H1 (cell line): ENCODE results near the gene ACTR2. TPM values are rescaled to one million over a fixed set of nuclear protein-coding genes. Genes with fewer than 3 reads are reported as not detected.

Source experiments
- CTCF ChIA-PET: fragments of 300-600 bp; sonication (Branson Sonifier 250); formaldehyde crosslinking; loops from one replicate; lab custom pipeline; 2021; ENCODE audit not compliant: partially characterized antibody; lab: Charles Lee
- POLR2A ChIA-PET: fragments of 300-600 bp; sonication (Branson Sonifier 250); formaldehyde crosslinking; loops from one replicate; lab custom pipeline; 2021; ENCODE audit warnings: inconsistent platforms; ENCODE audit not compliant: partially characterized antibody; lab: Charles Lee
- DNase-seq, 2 experiments: peaks; one replicate each; pipeline versions ENCODE4 v3.0.0 to v3.0.0-alpha.2; 2010 to 2022; ENCODE audit warnings: low spot score in 2 of 2, low read depth in 1 of 2, mixed read lengths in 1 of 2
- FAIRE-seq: peaks from 2 replicates; lab custom pipeline; 2011; peaks lifted over from hg19 to GRCh38; lab: Jason Lieb, UNC
- H2AFZ ChIP-seq: 2 replicates; pipeline ENCODE4 v1.8.1; 2012; ENCODE audit warnings: low read length, inconsistent platforms
- H2AK5ac ChIP-seq: 2 replicates; pipeline ENCODE4 v1.6.1; 2013; ENCODE audit warnings: low read depth, low read length
- H2BK120ac ChIP-seq: replicated peaks from 2 replicates; pipeline ENCODE3; 2013; ENCODE audit warnings: low read depth, low read length, inconsistent platforms
- H2BK12ac ChIP-seq: 2 replicates; pipeline ENCODE4 v1.6.1; 2013; ENCODE audit warnings: low read depth, low read length
- H2BK15ac ChIP-seq: 2 replicates; pipeline ENCODE4 v1.6.1; 2013; ENCODE audit warnings: low read length
- H2BK20ac ChIP-seq: 2 replicates; pipeline ENCODE4 v1.6.1; 2013; ENCODE audit warnings: low read length
- H2BK5ac ChIP-seq: 2 replicates; pipeline ENCODE4 v1.6.1; 2013; ENCODE audit warnings: low read depth, low read length
- H3K14ac ChIP-seq: 2 replicates; pipeline ENCODE4 v1.6.1; 2013; ENCODE audit warnings: inconsistent platforms; ENCODE audit not compliant: insufficient read length
- H3K18ac ChIP-seq: 2 replicates; pipeline ENCODE4 v1.6.1; 2013; ENCODE audit warnings: low read length; ENCODE audit errors: extremely low read depth
- H3K23ac ChIP-seq: 2 replicates; pipeline ENCODE4 v1.6.1; 2013; ENCODE audit warnings: inconsistent platforms; ENCODE audit not compliant: insufficient read length
- H3K23me2 ChIP-seq: 2 replicates; pipeline ENCODE4 v1.6.1; 2013; ENCODE audit warnings: low read depth, low read length
- H3K27ac ChIP-seq: 2 replicates; pipeline ENCODE4 v1.6.1; 2011; ENCODE audit warnings: low read depth, low read length, inconsistent platforms
- H3K27me3 ChIP-seq, 4 experiments: replicated peaks in 1 of 4; 1 replicate in 1 of 4; 2 replicates in 3 of 4; pipeline versions ENCODE4 v1.6.1 to v1.8.1; 2011 to 2013; ENCODE audit warnings: low read length in 3 of 4, mild to moderate bottlenecking in 3 of 4, inconsistent platforms in 2 of 4, mixed read lengths in 2 of 4, moderate library complexity in 1 of 4; ENCODE audit not compliant: control insufficient read depth in 3 of 4, insufficient read depth in 3 of 4; ENCODE audit errors: extremely low read depth in 1 of 4
- H3K36me3 ChIP-seq, 4 experiments: 2 replicates each; pipeline versions ENCODE4 v1.6.1 to v1.8.1; 2011 to 2013; ENCODE audit warnings: mild to moderate bottlenecking in 4 of 4, low read length in 3 of 4, moderate library complexity in 2 of 4, control low read depth in 1 of 4, inconsistent platforms in 1 of 4; ENCODE audit not compliant: insufficient read depth in 4 of 4, control insufficient read depth in 2 of 4
- H3K4ac ChIP-seq: replicated peaks from 2 replicates; pipeline ENCODE3; 2013; ENCODE audit warnings: low read length, low read depth, mixed read lengths, inconsistent platforms; ENCODE audit not compliant: insufficient read length
- H3K4me1 ChIP-seq, 4 experiments: replicated peaks in 1 of 4; 1 replicate in 1 of 4; 2 replicates in 3 of 4; pipeline versions ENCODE4 v1.6.1 to v1.8.1; 2011 to 2013; ENCODE audit warnings: low read length in 3 of 4, inconsistent platforms in 2 of 4, mixed read lengths in 1 of 4; ENCODE audit not compliant: insufficient read depth in 4 of 4, control insufficient read depth in 3 of 4
- H3K4me2 ChIP-seq, 2 experiments: 2 replicates each; pipeline versions ENCODE4 v1.6.1 to v1.8.1; 2011 to 2013; ENCODE audit warnings: low read depth in 2 of 2, low read length in 2 of 2, control low read depth in 1 of 2, inconsistent platforms in 1 of 2, mild to moderate bottlenecking in 1 of 2; ENCODE audit not compliant: insufficient read depth in 1 of 2
- H3K4me3 ChIP-seq, 4 experiments: fragments of 200-600, 300-600 bp in 1 of 4; sonication (generic), shearing (Covaris generic), sonication (Bioruptor Twin) in 1 of 4; 2 replicates each; pipeline versions ENCODE4 v1.5.1 to v1.8.1; 2011 to 2016; ENCODE audit warnings: low read length in 4 of 4, low read depth in 3 of 4, control low read depth in 2 of 4, inconsistent platforms in 2 of 4, mild to moderate bottlenecking in 2 of 4, mixed read lengths in 1 of 4, moderate library complexity in 1 of 4; ENCODE audit not compliant: insufficient read depth in 2 of 4; ENCODE audit errors: extremely low read depth in 1 of 4
- H3K56ac ChIP-seq: replicated peaks from 2 replicates; pipeline ENCODE3; 2013; ENCODE audit warnings: low read depth, mild to moderate bottlenecking, mixed read lengths, low read length, inconsistent platforms; ENCODE audit not compliant: insufficient read length
- H3K79me1 ChIP-seq: 2 replicates; pipeline ENCODE4 v1.6.1; 2013; ENCODE audit warnings: low read depth, low read length, control low read depth
- H3K79me2 ChIP-seq, 2 experiments: 2 replicates each; pipeline versions ENCODE4 v1.6.1 to v1.8.1; 2012 to 2013; ENCODE audit warnings: low read length in 2 of 2, mild to moderate bottlenecking in 2 of 2, inconsistent platforms in 1 of 2; ENCODE audit not compliant: insufficient read depth in 2 of 2, control insufficient read depth in 1 of 2
- H3K9ac ChIP-seq, 4 experiments: replicated peaks in 1 of 4; 1 replicate in 1 of 4; 2 replicates in 3 of 4; pipeline versions ENCODE4 v1.6.1 to v1.8.1; 2011 to 2013; ENCODE audit warnings: low read depth in 3 of 4, low read length in 3 of 4, control low read depth in 2 of 4, mild to moderate bottlenecking in 2 of 4, moderate library complexity in 2 of 4, inconsistent platforms in 1 of 4; ENCODE audit errors: extremely low read depth in 1 of 4
- H3K9me3 ChIP-seq, 2 experiments: 2 replicates each; pipeline versions ENCODE4 v1.6.1 to v1.8.1; 2012 to 2013; ENCODE audit warnings: mild to moderate bottlenecking in 2 of 2, moderate library complexity in 2 of 2, control low read depth in 1 of 2, inconsistent platforms in 1 of 2, low read depth in 1 of 2, low read length in 1 of 2, mixed read lengths in 1 of 2; ENCODE audit not compliant: insufficient read depth in 2 of 2
- H4K20me1 ChIP-seq, 2 experiments: replicated peaks in 1 of 2; 2 replicates each; pipeline versions ENCODE3 to v1.8.1; 2011 to 2013; ENCODE audit warnings: inconsistent platforms in 2 of 2, low read length in 2 of 2, mild to moderate bottlenecking in 1 of 2; ENCODE audit not compliant: insufficient read depth in 2 of 2, control insufficient read depth in 1 of 2
- H4K5ac ChIP-seq: 2 replicates; pipeline ENCODE4 v1.6.1; 2013; ENCODE audit warnings: low read length, low read depth, mixed read lengths, inconsistent platforms; ENCODE audit not compliant: insufficient read length
- H4K8ac ChIP-seq: 2 replicates; pipeline ENCODE4 v1.8.0; 2013; ENCODE audit warnings: mild to moderate bottlenecking, moderate library complexity, low read length, inconsistent platforms; ENCODE audit not compliant: insufficient read depth; ENCODE audit errors: extremely low read depth
- H4K91ac ChIP-seq: replicated peaks from 2 replicates; pipeline ENCODE3; 2013; ENCODE audit warnings: low read length, mixed read lengths, inconsistent platforms; ENCODE audit not compliant: insufficient read length
- CEBPB ChIP-seq: IDR thresholded peaks from 2 replicates; pipeline ENCODE4 v1.6.1; 2012; ENCODE audit warnings: low read depth, low read length
- CTBP2 ChIP-seq: IDR thresholded peaks from 2 replicates; pipeline ENCODE4 v1.7.0; 2011; ENCODE audit warnings: borderline replicate concordance, mild to moderate bottlenecking, moderate library complexity, mixed read lengths, low read length; ENCODE audit not compliant: insufficient read depth, insufficient read length
- GABPA ChIP-seq: IDR thresholded peaks from 2 replicates; pipeline ENCODE4 v1.6.1; 2011; ENCODE audit warnings: mild to moderate bottlenecking, low read length, moderate library complexity, borderline replicate concordance; ENCODE audit not compliant: insufficient read depth
- GTF2F1 ChIP-seq: IDR thresholded peaks from 2 replicates; pipeline ENCODE4 v1.6.1; 2012; ENCODE audit warnings: low read depth, low read length, improper control_type of control experiment, borderline replicate concordance
- HDAC2 ChIP-seq, 2 experiments: fragments of 300-600 bp in 1 of 2; sonication (generic) in 1 of 2; IDR thresholded peaks; 2 replicates each; pipeline ENCODE4 v1.6.1; 2011 to 2012; ENCODE audit warnings: low read depth in 2 of 2, low read length in 2 of 2, mild to moderate bottlenecking in 2 of 2, moderate library complexity in 2 of 2, borderline replicate concordance in 1 of 2, inconsistent platforms in 1 of 2
- KDM1A ChIP-seq: fragments of 200-600, 300-600 bp; sonication (generic); IDR thresholded peaks from 2 replicates; pipeline ENCODE4 v1.7.1; 2016; ENCODE audit warnings: mild to moderate bottlenecking, low read length, borderline replicate concordance
- RFX5 ChIP-seq: IDR thresholded peaks from 2 replicates; pipeline ENCODE4 v1.6.1; 2011; ENCODE audit warnings: low read depth, low read length, improper control_type of control experiment, borderline replicate concordance
- SIN3A ChIP-seq, 2 experiments: IDR thresholded peaks in 1 of 2; conservative IDR thresholded peaks in 1 of 2; 2 replicates each; pipeline ENCODE4 v1.6.1; 2011 to 2012; ENCODE audit warnings: low read length in 2 of 2, improper control_type of control experiment in 1 of 2, low read depth in 1 of 2, mild to moderate bottlenecking in 1 of 2
- SRF ChIP-seq: IDR thresholded peaks from 2 replicates; pipeline ENCODE4 v1.6.1; 2011; ENCODE audit warnings: mild to moderate bottlenecking, low read depth, low read length, moderate library complexity
- TAF7 ChIP-seq: optimal IDR thresholded peaks from 2 replicates; pipeline ENCODE3; 2011; ENCODE audit warnings: low read depth, mild to moderate bottlenecking, inconsistent platforms, low read length, moderate library complexity, borderline replicate concordance
- YY1 ChIP-seq: IDR thresholded peaks from 2 replicates; pipeline ENCODE4 v1.6.1; 2011; ENCODE audit warnings: low read depth, mild to moderate bottlenecking, low read length
- WGBS, 2 experiments: shearing (Covaris generic) in 1 of 2; methylation state at CpG; one replicate each; pipeline versions ENCODE4 v1.1.6 to v1.1.7; 2013 to 2015; ENCODE audit warnings: low lambda C conversion rate in 2 of 2, mixed read lengths in 2 of 2, inconsistent platforms in 1 of 2, low coverage in 1 of 2, missing lambda C conversion rate in 1 of 2; ENCODE audit not compliant: insufficient replicate concordance in 2 of 2, insufficient coverage in 1 of 2, insufficient read length in 1 of 2; ENCODE audit errors: extremely low coverage in 1 of 2, missing lambda C conversion rate in 1 of 2; 5-methylcytosine and 5-hydroxymethylcytosine counted together
- polyA plus RNA-seq, 7 experiments: library from polyadenylated mRNA; depleted of rRNA in 3 of 7; stranded (reverse) in 5 of 7; unstranded in 2 of 7; fragments of >200 nt in 5 of 7; fragments of 200-250 nt in 2 of 7; gene quantifications; 1 replicate in 5 of 7; 2 replicates in 1 of 7; 4 replicates in 1 of 7; pipeline versions ENCODE4 v1.2.1 to v1.2.3, GENCODE V29; 2011 to 2013; ENCODE audit warnings: missing spikeins in 2 of 7, mixed read lengths in 2 of 7
- total RNA-seq: library from RNA; stranded (reverse); fragmentation: NEBNext Ultra II Directional; extraction: Animal tissue kit (Norgen Biotek cat#: 25700); gene quantifications from 2 replicates; pipeline ENCODE4 v1.2.1, GENCODE V29; 2021
- TF ChIP-seq, protein P1 (sequence below): IDR thresholded peaks from 2 replicates; pipeline ENCODE4 v1.6.1; 2011; ENCODE audit warnings: low read length, improper control_type of control experiment

The ACTR2 gene
- total and polyA plus RNA-seq, 2 of the 8 experiments (the other 6 are each of a cell fraction or from before 2014, with no cell fraction given), result 28.3 to 171 TPM

DNA sequence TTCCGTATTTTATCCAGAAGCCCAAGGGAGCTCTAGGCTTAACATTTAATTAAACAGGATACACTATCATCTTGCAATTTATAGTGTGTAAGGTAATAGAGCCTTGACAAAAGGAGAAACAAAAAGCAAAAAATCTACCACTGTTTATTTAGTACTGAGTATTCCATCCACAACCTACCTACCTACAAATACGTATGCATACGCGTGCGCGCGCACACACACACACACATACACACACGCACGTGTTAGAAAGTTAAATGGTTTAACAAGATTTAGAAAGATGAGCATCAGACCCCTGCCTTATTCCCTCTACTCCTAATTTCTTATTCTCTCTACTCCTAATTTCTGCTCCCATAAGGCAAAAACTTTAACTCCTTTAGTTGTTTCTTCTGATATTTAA, 14.6 kb upstream of the ACTR2 start:
- POLR2A ChIA-PET, result interaction anchor here (0.9 kb wide), 1 partner anchor 11 kb away, joined by 3 read pairs; no protein-coding TSS in a partner anchor
- 89% methylated on average over 9 of the region's 9 CpGs; no CpG with 5 or more reads in 1 of the 2 experiments for WGBS, 2 experiments
- TF ChIP-seq GTF2F1 (no peak), TAF7 (no peak), SRF (no peak), GABPA (no peak), CTBP2 (no peak), YY1 (no peak), HDAC2 (IDR thresholded peaks at IDR 0.05; ENCODE audit: borderline replicate concordance in 1 of 2, low read depth in 2 of 2, low read length in 2 of 2) (no peak), KDM1A (no peak), RFX5 (no peak), SIN3A (conservative IDR thresholded peaks at IDR 0.05 in 1 of 2, IDR thresholded peaks at IDR 0.05 in 1 of 2; ENCODE audit: low read depth in 1 of 2, low read length in 2 of 2) (no peak), CEBPB (no peak)
- TF ChIP-seq, protein P1, sequence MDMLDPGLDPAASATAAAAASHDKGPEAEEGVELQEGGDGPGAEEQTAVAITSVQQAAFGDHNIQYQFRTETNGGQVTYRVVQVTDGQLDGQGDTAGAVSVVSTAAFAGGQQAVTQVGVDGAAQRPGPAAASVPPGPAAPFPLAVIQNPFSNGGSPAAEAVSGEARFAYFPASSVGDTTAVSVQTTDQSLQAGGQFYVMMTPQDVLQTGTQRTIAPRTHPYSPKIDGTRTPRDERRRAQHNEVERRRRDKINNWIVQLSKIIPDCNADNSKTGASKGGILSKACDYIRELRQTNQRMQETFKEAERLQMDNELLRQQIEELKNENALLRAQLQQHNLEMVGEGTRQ, result no peak

More for the DNA sequence above, 14.6 kb upstream of the ACTR2 start:
- no peak overlapping the region for H3K14ac ChIP-seq
- H3K27ac ChIP-seq, result no peak overlapping the region
- FAIRE-seq, result no peak
- DNase-seq, result no peak
- H3K27me3 ChIP-seq, result no peaks in the 10 kb centered on the region; a peak in 1 of 7 replicates
- no peaks in the 10 kb centered on the region for H4K20me1 ChIP-seq
- peaks cover 0 to 5% (median 0%) of the 10 kb centered on the region in 4 experiments; a peak in 1 of 7 replicates for H3K4me1 ChIP-seq
- no peaks in the 10 kb centered on the region for H3K23me2 ChIP-seq
- no peak overlapping the region for H2BK5ac ChIP-seq
- H2AFZ ChIP-seq, result no peak overlapping the region
- CTCF ChIA-PET, result no interaction called here
- H2BK120ac ChIP-seq, result no peak overlapping the region
- no peaks in the 10 kb centered on the region for H3K36me3 ChIP-seq
- H2BK12ac ChIP-seq, result no peak overlapping the region
- no peaks in the 10 kb centered on the region for H3K79me2 ChIP-seq
- H4K5ac ChIP-seq, result no peak overlapping the region
- H2BK15ac ChIP-seq, result no peak overlapping the region
- no peak overlapping the region for H2AK5ac ChIP-seq
- no peak overlapping the region for H4K91ac ChIP-seq
- H2BK20ac ChIP-seq, result no peak overlapping the region
- H3K9ac ChIP-seq, result no peak overlapping the region
- no peak overlapping the region for H3K23ac ChIP-seq
- H3K4me3 ChIP-seq, result no peak overlapping the region
- no peak overlapping the region for H4K8ac ChIP-seq
- no peaks in the 10 kb centered on the region for H3K79me1 ChIP-seq
- H3K9me3 ChIP-seq, result no peaks in the 10 kb centered on the region
- H3K56ac ChIP-seq, result no peak overlapping the region
- H3K4ac ChIP-seq, result no peak overlapping the region
- no peak overlapping the region for H3K18ac ChIP-seq
- no peak overlapping the region for H3K4me2 ChIP-seq
